Spinal cord (tissue), 10 donors: ENCODE data around the gene SMOC2. TPM values are rescaled to one million over a fixed set of nuclear protein-coding genes. Genes with fewer than 3 reads are reported as not detected.
"Not testable (repeated sequence)": the region's sequence is repeated elsewhere in the genome, so short reads cannot be mapped to it uniquely, and the experiment has no call there.

ENCODE experiments used
- DNase-seq, 6 donors: peaks; one replicate each; pipeline versions ENCODE4 v3.0.0 to v3.0.0-alpha.2; 2013 to 2015; ENCODE audit warnings: low spot score in 6 of 6, low read depth in 4 of 6
- H3K27ac ChIP-seq: one replicate; pipeline ENCODE4 v1.5.1; 2013; ENCODE audit warnings: low read depth, low read length, control low read depth
- H3K27me3 ChIP-seq: one replicate; pipeline ENCODE4 v1.6.1; 2013; ENCODE audit warnings: low read length; ENCODE audit not compliant: control insufficient read depth, insufficient read depth
- H3K36me3 ChIP-seq: one replicate; pipeline ENCODE4 v1.6.1; 2013; ENCODE audit warnings: low read length; ENCODE audit not compliant: control insufficient read depth, insufficient read depth
- H3K4me1 ChIP-seq: one replicate; pipeline ENCODE4 v1.6.1; 2013; ENCODE audit warnings: low read length; ENCODE audit not compliant: control insufficient read depth, insufficient read depth
- H3K4me3 ChIP-seq: one replicate; pipeline ENCODE4 v1.5.1; 2013; ENCODE audit warnings: low read depth, low read length, control low read depth
- H3K9me3 ChIP-seq: one replicate; pipeline ENCODE4 v1.6.1; 2013; ENCODE audit warnings: low read length; ENCODE audit not compliant: control insufficient read depth, insufficient read depth
- WGBS: methylation state at CpG from one replicate; pipeline ENCODE4 v1.1.5; 2013; ENCODE audit warnings: missing lambda C conversion rate; ENCODE audit not compliant: insufficient coverage; 5-methylcytosine and 5-hydroxymethylcytosine counted together
- polyA plus RNA-seq, 2 donors: library from polyadenylated mRNA; unstranded; fragments of 120-200 nt; gene quantifications; one replicate each; pipeline ENCODE4 v1.2.1, GENCODE V29; 2013; ENCODE audit not compliant: insufficient read length in 2 of 2
- total RNA-seq, 2 donors: library from RNA; depleted of rRNA in 1 of 2; stranded (reverse); fragments of 120-200 nt in 1 of 2; fragments of >200 nt in 1 of 2; gene quantifications; one replicate each; pipeline versions ENCODE4 v1.2.3 to v1.2.4, GENCODE V29; 2013 to 2014
- donor health status: healthy.

Gene SMOC2
- total and polyA plus RNA-seq, 4 donors = 8.3 to 96.0 (median 45.6) TPM

- Histone ChIP-seq H3K36me3 (no peaks in the 10 kb centered on the region), H3K4me3 (no peak overlapping the region), H3K9me3 (no peaks in the 10 kb centered on the region), H3K27ac (no peak overlapping the region), H3K27me3 (peaks cover 3% of the 10 kb centered on the region), H3K4me1 (peaks cover 43% of the 10 kb centered on the region)
- WGBS = 92% methylated on average over 6 of the region's 8 CpGs
- DNase-seq = no peak
Observed at GRCh38 chr6:168700880-168701279, 259.9 kb downstream of the SMOC2 start.

DNA sequence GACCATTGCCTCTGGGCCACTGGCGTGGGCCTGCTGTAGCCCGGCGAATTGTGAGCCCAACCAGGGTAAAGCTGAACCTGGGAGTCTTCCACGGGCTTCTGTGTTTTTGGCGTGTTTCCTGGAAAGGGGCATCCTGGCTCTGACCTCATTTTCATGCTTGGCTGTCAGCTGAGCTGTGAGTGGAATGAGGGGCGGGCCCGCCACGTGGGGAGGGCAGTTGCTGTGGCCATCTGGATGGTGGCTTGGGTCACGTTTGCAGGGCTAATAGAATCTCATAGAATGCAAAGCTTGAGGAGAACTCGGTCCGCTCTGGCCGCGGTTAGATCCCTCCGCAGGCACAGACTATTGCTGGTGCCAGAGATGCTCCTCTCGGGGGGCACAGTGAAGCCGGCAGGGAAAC is 263.0 kb downstream of the SMOC2 start:
- H3K36me3 ChIP-seq = no peaks in the 10 kb centered on the region
- H3K27me3 ChIP-seq = peaks cover 3% of the 10 kb centered on the region
- 54% methylated on average over 16 of the region's 16 CpGs for WGBS
- no peaks in the 10 kb centered on the region for H3K9me3 ChIP-seq
- peak in 1 of 6 donors; percentile 53 for DNase-seq
- no peak overlapping the region for H3K27ac ChIP-seq
- H3K4me1 ChIP-seq = peaks cover 40% of the 10 kb centered on the region
- no peak overlapping the region for H3K4me3 ChIP-seq

DNA sequence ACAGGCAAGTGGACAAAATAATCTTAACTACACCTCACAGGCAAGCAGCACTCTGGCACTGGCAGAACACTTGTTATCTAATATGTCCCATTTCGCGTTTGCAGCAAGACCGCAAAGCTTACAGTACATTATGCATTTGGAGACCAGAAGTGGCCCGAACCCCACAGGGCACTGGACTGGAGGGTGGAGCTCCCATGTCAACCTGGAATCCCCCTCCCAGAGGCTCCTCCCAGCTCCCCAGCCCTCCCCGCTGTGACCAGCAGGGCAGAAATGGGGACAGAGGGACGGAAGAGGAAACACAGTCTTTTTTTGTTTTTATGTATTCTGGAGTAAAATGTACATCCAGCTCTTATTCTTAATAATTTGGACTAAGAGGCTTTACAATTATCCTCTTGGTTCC is 263.7 kb downstream of the SMOC2 start:
- no peak for DNase-seq
- H3K4me1 ChIP-seq = peaks cover 33% of the 10 kb centered on the region
- peaks cover 3% of the 10 kb centered on the region for H3K27me3 ChIP-seq
- H3K9me3 ChIP-seq = no peaks in the 10 kb centered on the region
- no peak overlapping the region for H3K4me3 ChIP-seq
- H3K27ac ChIP-seq = no peak overlapping the region
- no peaks in the 10 kb centered on the region for H3K36me3 ChIP-seq
- WGBS = 100% methylated on average over 1 of the region's 6 CpGs

DNA sequence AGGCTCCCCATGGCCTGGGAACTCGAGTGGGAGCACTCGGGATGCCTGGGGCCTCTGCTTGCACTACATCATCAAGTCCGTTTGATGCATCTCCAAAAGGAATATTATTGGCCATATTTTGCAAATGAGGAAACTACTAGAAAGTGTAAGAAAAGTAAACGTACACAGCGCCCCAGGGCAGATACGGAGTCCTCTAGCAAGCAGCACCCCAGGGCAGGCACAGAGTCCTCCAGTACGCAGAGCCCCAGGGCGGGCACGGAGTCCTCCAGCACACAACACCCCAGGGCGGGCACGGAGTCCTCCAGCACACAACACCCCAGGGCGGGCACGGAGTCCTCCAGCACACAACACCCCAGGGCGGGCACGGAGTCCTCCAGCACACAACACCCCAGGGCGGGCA is 264.3 kb downstream of the SMOC2 start:
- DNase-seq, H3K4me3 ChIP-seq, H3K9me3 ChIP-seq, H3K27me3 ChIP-seq, H3K36me3 ChIP-seq, H3K27ac ChIP-seq: not testable (repeated sequence)
- 84% methylated on average over 4 of the region's 16 CpGs for WGBS
- H3K4me1 ChIP-seq = peaks cover 27% of the 10 kb centered on the region

- Histone ChIP-seq H3K9me3 (no peaks in the 10 kb centered on the region), H3K36me3 (no peaks in the 10 kb centered on the region), H3K27me3 (no peaks in the 10 kb centered on the region), H3K4me3 (no peak overlapping the region), H3K27ac (no peak overlapping the region), H3K4me1 (peaks cover 20% of the 10 kb centered on the region)
- WGBS = 95% methylated on average over 19 of the region's 25 CpGs
- DNase-seq = no peak
Observed at GRCh38 chr6:168706471-168707177, 265.6 kb downstream of the SMOC2 start.

DNA sequence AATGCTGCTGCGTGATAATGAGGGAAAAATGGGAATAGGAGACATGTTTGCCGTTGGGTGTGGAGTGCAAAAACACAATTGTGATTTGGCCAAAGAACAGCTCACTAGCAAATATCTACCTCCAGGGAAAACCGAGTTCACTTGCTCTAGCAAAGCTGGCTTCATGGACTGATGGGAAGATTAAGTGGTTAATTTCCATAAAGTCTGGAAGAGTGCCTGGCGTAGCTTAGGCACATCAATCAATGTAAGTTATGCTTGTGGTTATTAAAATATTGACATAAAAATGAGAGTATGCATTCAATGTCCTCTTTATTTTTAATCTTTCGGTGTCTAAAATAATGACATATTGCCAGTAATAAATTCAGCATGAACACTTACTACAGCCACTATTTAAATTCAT is 267.5 kb downstream of the SMOC2 start:
- Histone ChIP-seq H3K9me3 (no peaks in the 10 kb centered on the region), H3K36me3 (no peaks in the 10 kb centered on the region), H3K27ac (no peak overlapping the region), H3K4me1 (peaks cover 19% of the 10 kb centered on the region), H3K27me3 (no peaks in the 10 kb centered on the region), H3K4me3 (no peak overlapping the region)
- peak in 2 of 6 donors; percentile 49 to 76 for DNase-seq
- WGBS = 60% methylated on average over 1 of the region's 5 CpGs

DNA sequence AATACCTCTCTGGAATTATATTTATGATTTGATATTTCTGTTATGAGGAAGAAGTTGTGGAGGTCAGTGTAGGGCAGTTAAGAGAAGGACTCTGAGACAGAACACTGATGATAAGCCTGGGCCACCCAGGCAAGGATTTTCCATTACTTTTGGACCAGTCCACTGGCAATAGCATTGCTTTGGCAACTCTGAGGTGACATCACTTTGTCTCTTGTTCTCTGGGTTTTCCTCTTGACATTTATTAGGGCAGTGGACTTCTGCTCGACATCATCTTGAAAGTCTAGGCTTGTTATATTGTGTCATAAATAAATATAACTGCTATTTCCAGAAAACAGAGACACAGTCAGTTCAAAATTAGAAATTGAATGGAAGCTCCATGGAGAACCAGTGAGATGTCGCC is 268.0 kb downstream of the SMOC2 start:
- peaks cover 15% of the 10 kb centered on the region for H3K4me1 ChIP-seq
- DNase-seq = no peak
- no peaks in the 10 kb centered on the region for H3K36me3 ChIP-seq
- WGBS = 100% methylated on average over 1 of the region's 2 CpGs
- no peaks in the 10 kb centered on the region for H3K9me3 ChIP-seq
- no peaks in the 10 kb centered on the region for H3K27me3 ChIP-seq
- H3K27ac ChIP-seq = no peak overlapping the region
- no peak overlapping the region for H3K4me3 ChIP-seq

DNA sequence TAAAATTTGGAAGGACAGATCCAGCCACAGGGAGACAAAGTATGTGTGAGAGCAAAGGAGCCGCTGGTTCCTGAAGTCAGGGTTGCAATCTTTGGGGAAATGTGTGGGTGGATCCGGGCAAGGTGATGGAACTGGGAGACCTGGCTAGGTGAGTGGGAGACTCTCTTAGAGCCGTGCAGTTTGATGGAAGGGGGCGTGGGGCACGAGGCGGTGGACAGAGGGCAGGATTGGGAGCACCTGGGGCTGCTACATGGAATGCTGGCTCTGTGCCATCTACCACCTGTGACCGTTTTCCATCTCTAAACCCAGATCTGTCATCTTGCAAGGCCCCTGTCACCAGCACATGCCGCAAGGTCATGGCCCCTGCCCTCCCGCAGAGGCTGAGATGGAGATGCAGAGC is 268.4 kb downstream of the SMOC2 start:
- Histone ChIP-seq H3K4me3 (no peak overlapping the region), H3K4me1 (peaks cover 11% of the 10 kb centered on the region), H3K9me3 (no peaks in the 10 kb centered on the region), H3K27ac (no peak overlapping the region), H3K27me3 (no peaks in the 10 kb centered on the region), H3K36me3 (no peaks in the 10 kb centered on the region)
- WGBS = 83% methylated on average over 7 of the region's 9 CpGs
- no peak for DNase-seq

DNA sequence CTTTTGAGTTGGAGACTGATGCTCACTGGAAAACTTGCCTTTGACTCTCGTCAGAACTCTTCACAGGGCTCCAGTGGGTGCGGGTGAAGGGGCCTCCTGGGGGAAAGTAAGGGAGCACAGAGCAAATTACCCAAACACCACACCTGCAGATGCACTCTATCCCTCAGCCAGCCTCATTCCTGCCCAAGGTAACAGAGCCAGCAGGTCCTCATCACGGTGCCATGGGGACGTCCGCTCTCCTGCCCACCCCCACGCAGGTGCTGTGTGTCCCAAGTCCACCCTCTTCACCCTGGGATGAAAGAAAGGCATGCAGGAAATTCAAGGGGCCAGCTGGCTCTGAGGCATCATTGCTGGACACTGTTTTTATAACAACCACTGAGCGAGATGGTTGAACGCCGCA is 269.0 kb downstream of the SMOC2 start:
- H3K27me3 ChIP-seq = no peaks in the 10 kb centered on the region
- no peaks in the 10 kb centered on the region for H3K9me3 ChIP-seq
- H3K27ac ChIP-seq = no peak overlapping the region
- WGBS = 92% methylated on average over 8 of the region's 9 CpGs
- no peaks in the 10 kb centered on the region for H3K36me3 ChIP-seq
- peaks cover 5% of the 10 kb centered on the region for H3K4me1 ChIP-seq
- H3K4me3 ChIP-seq = no peak overlapping the region
- DNase-seq = no peak

GRCh38 chr6:168711049-168711640 is 270.2 kb downstream of the SMOC2 start:
- H3K4me3 ChIP-seq = no peak overlapping the region
- H3K27ac ChIP-seq = no peak overlapping the region
- 80% methylated on average over 1 of the region's 5 CpGs for WGBS
- peaks cover 3% of the 10 kb centered on the region for H3K4me1 ChIP-seq
- no peaks in the 10 kb centered on the region for H3K9me3 ChIP-seq
- DNase-seq = no peak
- no peaks in the 10 kb centered on the region for H3K36me3 ChIP-seq
- H3K27me3 ChIP-seq = no peaks in the 10 kb centered on the region
